HepG2 (cell line): ENCODE data around the gene WDR59. TPM values are rescaled to one million over a fixed set of nuclear protein-coding genes. Genes with fewer than 3 reads are reported as not detected.

Experiments used
- ADNP ChIP-seq: sonication (generic); formaldehyde crosslinking; IDR thresholded peaks from 2 replicates; pipeline ENCODE4 v1.4.0; 2020; ENCODE audit warnings: missing genetic modification reagents
- CREB1 ChIP-seq, 2 experiments: fragments of 450-650 bp in 1 of 2; IDR thresholded peaks; 2 replicates each; pipeline ENCODE4 v1.6.1; 2016 to 2017; ENCODE audit warnings: control low read depth in 1 of 2, mild to moderate bottlenecking in 1 of 2, missing compliant biosample characterization in 1 of 2, missing genetic modification characterization in 1 of 2
- DR1 ChIP-seq: sonication (generic); formaldehyde crosslinking; IDR thresholded peaks from 2 replicates; pipeline ENCODE4 v1.8.0; 2021; ENCODE audit warnings: mild to moderate bottlenecking, missing genetic modification reagents, inconsistent platforms
- EEA1 ChIP-seq: sonication (generic); formaldehyde crosslinking; IDR thresholded peaks from 2 replicates; pipeline ENCODE4 v1.5.1; 2020; ENCODE audit warnings: mild to moderate bottlenecking, missing genetic modification reagents, borderline replicate concordance
- SP1 ChIP-seq, 2 experiments: fragments of 450-650 bp in 1 of 2; sonication (generic) in 1 of 2; formaldehyde crosslinking in 1 of 2; IDR thresholded peaks; 2 replicates each; pipeline versions ENCODE4 v1.4.0 to v1.6.1; 2016 to 2020; ENCODE audit warnings: missing genetic modification reagents in 1 of 2
- ZBTB20 ChIP-seq: sonication (generic); formaldehyde crosslinking; IDR thresholded peaks from 2 replicates; pipeline ENCODE4 v1.8.1; 2023; ENCODE audit warnings: missing genetic modification reagents, low read depth, mild to moderate bottlenecking, borderline replicate concordance
- ZNF3 ChIP-seq: IDR thresholded peaks from 2 replicates; pipeline ENCODE4 v1.7.0; 2017; ENCODE audit warnings: inconsistent platforms
- ZNF337 ChIP-seq: sonication (generic); formaldehyde crosslinking; IDR thresholded peaks from 2 replicates; pipeline ENCODE4 v1.5.1; 2020; ENCODE audit warnings: missing genetic modification reagents, low read depth, mild to moderate bottlenecking, borderline replicate concordance
- ZNF879 ChIP-seq: sonication (generic); formaldehyde crosslinking; IDR thresholded peaks from 2 replicates; pipeline ENCODE4 v1.8.1; 2023; ENCODE audit warnings: missing genetic modification reagents
- polyA plus RNA-seq, 8 experiments: library from polyadenylated mRNA; depleted of rRNA in 3 of 8; stranded (reverse) in 7 of 8; unstranded in 1 of 8; fragments of >200 nt; fragmentation: Illumina TruSeq in 4 of 8; extraction: Trizol in 4 of 8; gene quantifications; 2 replicates each; pipeline versions ENCODE4 v1.2.1 to v1.2.3, GENCODE V29; 2011 to 2016; ENCODE audit warnings: low read depth in 4 of 8, missing spikeins in 1 of 8, mixed read lengths in 1 of 8; ENCODE audit not compliant: insufficient read depth in 1 of 8
- total RNA-seq, 5 experiments: library from RNA; depleted of rRNA; stranded (reverse); fragments of >200 nt; fragmentation: Illumina TruSeq; extraction: Trizol; gene quantifications; 2 replicates each; pipeline ENCODE4 v1.2.3, GENCODE V29; 2016; ENCODE audit warnings: low read depth in 1 of 5
- TF ChIP-seq, protein P1 (sequence below), 2 experiments: IDR thresholded peaks; 2 replicates each; pipeline ENCODE4 v1.6.1; 2011 to 2012; ENCODE audit warnings: low read length in 2 of 2, borderline replicate concordance in 1 of 2, low read depth in 1 of 2, mild to moderate bottlenecking in 1 of 2, moderate library complexity in 1 of 2
- TF ChIP-seq, protein P2 (sequence below): sonication (generic); formaldehyde crosslinking; IDR thresholded peaks from 2 replicates; pipeline ENCODE4 v1.4.0; 2020; ENCODE audit warnings: missing genetic modification reagents
- TF ChIP-seq, protein P3 (sequence below): IDR thresholded peaks from 2 replicates; pipeline ENCODE4 v1.6.1; 2016; ENCODE audit warnings: missing compliant biosample characterization, missing genetic modification reagents, borderline replicate concordance
- TF ChIP-seq, protein P4 (sequence below): IDR thresholded peaks from 2 replicates; pipeline ENCODE4 v1.6.1; 2012; ENCODE audit warnings: inconsistent platforms
- TF ChIP-seq, protein P5 (sequence below): sonication (generic); formaldehyde crosslinking; IDR thresholded peaks from 2 replicates; pipeline ENCODE4 v1.4.0; 2020; ENCODE audit warnings: missing genetic modification reagents, mild to moderate bottlenecking, borderline replicate concordance
- TF ChIP-seq, protein P6 (sequence below): sonication (generic); formaldehyde crosslinking; conservative IDR thresholded peaks from 2 replicates; pipeline ENCODE4 v1.8.1; 2023; ENCODE audit warnings: missing genetic modification reagents

WDR59 gene
- total and polyA plus RNA-seq, 2 of the 13 experiments (the other 11 are each of a cell fraction or from before 2014, with no cell fraction given): 65.2 to 306 TPM

DNA sequence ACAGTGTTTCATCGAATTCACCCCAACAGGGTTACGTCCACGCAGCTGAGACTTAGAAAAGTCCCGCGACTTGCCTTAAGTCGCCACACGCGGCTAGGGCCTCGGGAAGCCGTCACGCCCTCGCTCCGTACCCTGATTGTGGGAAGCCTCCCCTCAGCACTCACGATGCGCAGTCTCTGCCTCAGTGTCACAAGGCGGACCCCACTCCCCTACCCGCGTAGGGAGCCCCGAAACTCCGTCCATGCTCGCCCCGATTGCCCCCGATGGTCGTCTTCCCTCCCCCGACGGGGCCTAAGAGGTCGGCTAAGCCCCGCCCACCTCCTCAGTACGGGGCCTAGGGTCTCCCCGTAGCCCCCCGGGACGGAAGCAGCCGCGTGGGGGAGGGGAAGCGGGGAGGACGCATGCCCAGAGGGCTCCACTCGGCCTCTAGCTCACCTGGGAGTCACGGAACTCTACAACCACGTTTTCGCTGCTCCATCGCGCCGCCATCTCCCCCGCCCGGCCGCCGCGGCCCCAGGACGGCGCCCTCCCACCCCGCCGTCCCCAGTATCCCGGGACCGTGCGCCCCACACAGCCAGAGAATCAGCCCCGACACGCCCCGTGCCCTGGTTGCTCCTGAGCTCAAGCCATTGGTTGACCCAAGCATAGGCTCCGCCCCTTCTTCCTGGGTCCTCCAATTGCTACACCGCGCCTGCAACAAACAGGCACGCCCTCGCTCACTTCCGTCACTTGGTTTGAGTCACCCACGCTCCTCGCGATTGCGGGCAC is at the start of gene WDR59 (continued):
- TF ChIP-seq, protein P1, sequence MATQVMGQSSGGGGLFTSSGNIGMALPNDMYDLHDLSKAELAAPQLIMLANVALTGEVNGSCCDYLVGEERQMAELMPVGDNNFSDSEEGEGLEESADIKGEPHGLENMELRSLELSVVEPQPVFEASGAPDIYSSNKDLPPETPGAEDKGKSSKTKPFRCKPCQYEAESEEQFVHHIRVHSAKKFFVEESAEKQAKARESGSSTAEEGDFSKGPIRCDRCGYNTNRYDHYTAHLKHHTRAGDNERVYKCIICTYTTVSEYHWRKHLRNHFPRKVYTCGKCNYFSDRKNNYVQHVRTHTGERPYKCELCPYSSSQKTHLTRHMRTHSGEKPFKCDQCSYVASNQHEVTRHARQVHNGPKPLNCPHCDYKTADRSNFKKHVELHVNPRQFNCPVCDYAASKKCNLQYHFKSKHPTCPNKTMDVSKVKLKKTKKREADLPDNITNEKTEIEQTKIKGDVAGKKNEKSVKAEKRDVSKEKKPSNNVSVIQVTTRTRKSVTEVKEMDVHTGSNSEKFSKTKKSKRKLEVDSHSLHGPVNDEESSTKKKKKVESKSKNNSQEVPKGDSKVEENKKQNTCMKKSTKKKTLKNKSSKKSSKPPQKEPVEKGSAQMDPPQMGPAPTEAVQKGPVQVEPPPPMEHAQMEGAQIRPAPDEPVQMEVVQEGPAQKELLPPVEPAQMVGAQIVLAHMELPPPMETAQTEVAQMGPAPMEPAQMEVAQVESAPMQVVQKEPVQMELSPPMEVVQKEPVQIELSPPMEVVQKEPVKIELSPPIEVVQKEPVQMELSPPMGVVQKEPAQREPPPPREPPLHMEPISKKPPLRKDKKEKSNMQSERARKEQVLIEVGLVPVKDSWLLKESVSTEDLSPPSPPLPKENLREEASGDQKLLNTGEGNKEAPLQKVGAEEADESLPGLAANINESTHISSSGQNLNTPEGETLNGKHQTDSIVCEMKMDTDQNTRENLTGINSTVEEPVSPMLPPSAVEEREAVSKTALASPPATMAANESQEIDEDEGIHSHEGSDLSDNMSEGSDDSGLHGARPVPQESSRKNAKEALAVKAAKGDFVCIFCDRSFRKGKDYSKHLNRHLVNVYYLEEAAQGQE (IDR thresholded peaks at IDR 0.05; ENCODE audit: borderline replicate concordance in 1 of 2, low read depth in 1 of 2, low read length in 2 of 2): peak in 1 of 2 experiments; percentile 49; a peak in 1 of 4 replicates
- 0 out of 2 replicates have a peak, but pooled peaks have one; percentile 30 for TF ChIP-seq ZNF879 (CRISPR knock-in tag)
- no peak; the same call in 1 of the 2 replicates for TF ChIP-seq EEA1 (CRISPR knock-in tag)
- no peak for TF ChIP-seq ZNF3
- TF ChIP-seq ZBTB20 (CRISPR knock-in tag): peak; percentile 79; the same call in 1 of the 2 replicates
- TF ChIP-seq, protein P2, sequence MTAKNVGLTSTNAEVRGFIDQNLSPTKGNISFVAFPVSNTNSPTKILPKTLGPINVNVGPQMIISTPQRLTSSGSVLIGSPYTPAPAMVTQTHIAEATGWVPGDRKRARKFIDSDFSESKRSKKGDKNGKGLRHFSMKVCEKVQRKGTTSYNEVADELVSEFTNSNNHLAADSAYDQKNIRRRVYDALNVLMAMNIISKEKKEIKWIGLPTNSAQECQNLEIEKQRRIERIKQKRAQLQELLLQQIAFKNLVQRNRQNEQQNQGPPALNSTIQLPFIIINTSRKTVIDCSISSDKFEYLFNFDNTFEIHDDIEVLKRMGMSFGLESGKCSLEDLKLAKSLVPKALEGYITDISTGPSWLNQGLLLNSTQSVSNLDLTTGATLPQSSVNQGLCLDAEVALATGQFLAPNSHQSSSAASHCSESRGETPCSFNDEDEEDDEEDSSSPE (CRISPR knock-in tag): peak; percentile 10; the same call in 1 of the 2 replicates
- 0 out of 2 replicates have a peak, but pooled peaks have one; percentile 39 for TF ChIP-seq ZNF337 (CRISPR knock-in tag)
- TF ChIP-seq, protein P3, sequence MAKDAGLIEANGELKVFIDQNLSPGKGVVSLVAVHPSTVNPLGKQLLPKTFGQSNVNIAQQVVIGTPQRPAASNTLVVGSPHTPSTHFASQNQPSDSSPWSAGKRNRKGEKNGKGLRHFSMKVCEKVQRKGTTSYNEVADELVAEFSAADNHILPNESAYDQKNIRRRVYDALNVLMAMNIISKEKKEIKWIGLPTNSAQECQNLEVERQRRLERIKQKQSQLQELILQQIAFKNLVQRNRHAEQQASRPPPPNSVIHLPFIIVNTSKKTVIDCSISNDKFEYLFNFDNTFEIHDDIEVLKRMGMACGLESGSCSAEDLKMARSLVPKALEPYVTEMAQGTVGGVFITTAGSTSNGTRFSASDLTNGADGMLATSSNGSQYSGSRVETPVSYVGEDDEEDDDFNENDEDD (CRISPR knock-in tag): no peak; the same call in 1 of the 2 replicates
- no peak for TF ChIP-seq ADNP (CRISPR knock-in tag)
- TF ChIP-seq, protein P4, sequence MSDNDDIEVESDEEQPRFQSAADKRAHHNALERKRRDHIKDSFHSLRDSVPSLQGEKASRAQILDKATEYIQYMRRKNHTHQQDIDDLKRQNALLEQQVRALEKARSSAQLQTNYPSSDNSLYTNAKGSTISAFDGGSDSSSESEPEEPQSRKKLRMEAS: peak; percentile 82; the same call in 1 of the 2 replicates
- peak; percentile 88 for TF ChIP-seq CREB1 (IDR thresholded peaks at IDR 0.05)
- TF ChIP-seq CREB1 (CRISPR knock-in tag; IDR thresholded peaks at IDR 0.05): peak; percentile 90
- TF ChIP-seq, protein P5, sequence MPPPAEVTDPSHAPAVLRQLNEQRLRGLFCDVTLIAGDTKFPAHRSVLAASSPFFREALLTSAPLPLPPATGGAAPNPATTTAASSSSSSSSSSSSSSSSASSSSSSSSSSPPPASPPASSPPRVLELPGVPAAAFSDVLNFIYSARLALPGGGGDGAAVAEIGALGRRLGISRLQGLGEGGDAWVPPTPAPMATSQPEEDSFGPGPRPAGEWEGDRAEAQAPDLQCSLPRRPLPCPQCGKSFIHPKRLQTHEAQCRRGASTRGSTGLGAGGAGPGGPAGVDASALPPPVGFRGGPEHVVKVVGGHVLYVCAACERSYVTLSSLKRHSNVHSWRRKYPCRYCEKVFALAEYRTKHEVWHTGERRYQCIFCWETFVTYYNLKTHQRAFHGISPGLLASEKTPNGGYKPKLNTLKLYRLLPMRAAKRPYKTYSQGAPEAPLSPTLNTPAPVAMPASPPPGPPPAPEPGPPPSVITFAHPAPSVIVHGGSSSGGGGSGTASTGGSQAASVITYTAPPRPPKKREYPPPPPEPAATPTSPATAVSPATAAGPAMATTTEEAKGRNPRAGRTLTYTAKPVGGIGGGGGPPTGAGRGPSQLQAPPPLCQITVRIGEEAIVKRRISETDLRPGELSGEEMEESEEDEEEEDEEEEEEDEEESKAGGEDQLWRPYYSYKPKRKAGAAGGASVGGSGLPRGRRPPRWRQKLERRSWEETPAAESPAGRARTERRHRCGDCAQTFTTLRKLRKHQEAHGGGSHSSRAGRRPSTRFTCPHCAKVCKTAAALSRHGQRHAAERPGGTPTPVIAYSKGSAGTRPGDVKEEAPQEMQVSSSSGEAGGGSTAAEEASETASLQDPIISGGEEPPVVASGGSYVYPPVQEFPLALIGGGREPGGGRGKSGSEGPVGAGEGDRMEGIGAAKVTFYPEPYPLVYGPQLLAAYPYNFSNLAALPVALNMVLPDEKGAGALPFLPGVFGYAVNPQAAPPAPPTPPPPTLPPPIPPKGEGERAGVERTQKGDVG (CRISPR knock-in tag): no peak
- TF ChIP-seq DR1 (CRISPR knock-in tag): no peak
- TF ChIP-seq, protein P6, sequence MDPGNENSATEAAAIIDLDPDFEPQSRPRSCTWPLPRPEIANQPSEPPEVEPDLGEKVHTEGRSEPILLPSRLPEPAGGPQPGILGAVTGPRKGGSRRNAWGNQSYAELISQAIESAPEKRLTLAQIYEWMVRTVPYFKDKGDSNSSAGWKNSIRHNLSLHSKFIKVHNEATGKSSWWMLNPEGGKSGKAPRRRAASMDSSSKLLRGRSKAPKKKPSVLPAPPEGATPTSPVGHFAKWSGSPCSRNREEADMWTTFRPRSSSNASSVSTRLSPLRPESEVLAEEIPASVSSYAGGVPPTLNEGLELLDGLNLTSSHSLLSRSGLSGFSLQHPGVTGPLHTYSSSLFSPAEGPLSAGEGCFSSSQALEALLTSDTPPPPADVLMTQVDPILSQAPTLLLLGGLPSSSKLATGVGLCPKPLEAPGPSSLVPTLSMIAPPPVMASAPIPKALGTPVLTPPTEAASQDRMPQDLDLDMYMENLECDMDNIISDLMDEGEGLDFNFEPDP (CRISPR knock-in tag): peak; percentile 96; the same call in 1 of the 2 replicates
- TF ChIP-seq SP1 (IDR thresholded peaks at IDR 0.05): 0 out of 2 replicates have a peak, but pooled peaks have one; percentile 27
- peak; percentile 96 for TF ChIP-seq SP1 (CRISPR knock-in tag; IDR thresholded peaks at IDR 0.05)
